ENCODE results near the gene DNAI1. TPM values are rescaled to one million over a fixed set of nuclear protein-coding genes. Genes with fewer than 3 reads are reported as not detected.

The DNAI1 gene
- total and polyA plus RNA-seq, 10 of the 15 experiments (the other 5 are each of a cell fraction or from before 2014, with no cell fraction given) = not detected

DNA sequence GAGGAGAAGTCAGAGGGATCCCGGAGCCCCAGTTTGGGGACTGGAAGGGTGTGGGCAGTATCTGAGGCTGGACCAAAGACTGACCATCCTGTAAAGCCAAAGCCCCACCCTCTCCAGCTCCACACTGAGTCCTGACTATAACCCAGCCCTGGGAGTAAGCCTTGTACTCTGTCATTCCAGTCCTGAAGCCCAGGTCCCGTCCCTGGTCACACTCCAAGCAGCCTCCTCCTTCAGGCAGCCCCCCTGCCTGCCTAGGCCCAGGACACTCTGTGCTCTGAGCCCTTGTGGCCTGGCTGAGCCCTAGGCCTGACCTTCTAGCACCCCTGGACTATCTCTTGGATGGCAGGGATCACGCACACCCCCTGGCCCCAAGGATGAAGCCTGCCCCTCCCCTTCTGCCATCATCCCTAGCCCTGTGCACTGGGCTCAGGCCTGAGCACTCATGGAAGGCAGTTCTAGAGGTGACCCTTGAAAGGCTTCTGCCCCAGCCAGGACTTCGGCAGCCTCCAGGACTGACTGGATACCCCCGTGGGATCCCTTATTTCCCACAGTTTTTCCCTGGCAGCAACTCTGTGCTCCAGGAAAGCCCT, 92.2 kb downstream of the DNAI1 start:
- ChIA-PET RAD21 (ENCODE audit: unreplicated experiment) (no interaction called here), POLR2A (no interaction called here), CTCF (interaction anchor here (1.0 kb wide), 1 partner anchor 53 kb away, joined by 4 read pairs; no protein-coding TSS in a partner anchor), SMC1A (ENCODE audit: uncharacterized antibody, unreplicated experiment) (no interaction called here)
- DNase-seq (ENCODE audit: low read depth, low spot score) (no peak), ATAC-seq (no peak), FAIRE-seq (no peak)
- WGBS (ENCODE audit: insufficient coverage, insufficient replicate concordance, low lambda C conversion rate, missing lambda C conversion rate) = 7% methylated on average over 5 of the region's 5 CpGs
- Histone ChIP-seq H3K4me2 (ENCODE audit: control insufficient read depth, insufficient read depth) (no peak overlapping the region), H4K20me1 (ENCODE audit: control insufficient read depth, insufficient read depth) (peaks cover 8% of the 10 kb centered on the region), H2AFZ (ENCODE audit: control insufficient read depth, low read depth, low read length) (no peak overlapping the region), H3K4me1 (ENCODE audit: control insufficient read depth, insufficient read depth, low read length) (no peaks in the 10 kb centered on the region), H3K79me2 (ENCODE audit: control insufficient read depth, insufficient read depth, low read length) (no peaks in the 10 kb centered on the region), H3K9me3 (replicated peaks; ENCODE audit: control insufficient read depth, insufficient read depth, low read length) (no peaks in the 10 kb centered on the region), H3K27me3 (replicated peaks in 1 of 2; ENCODE audit: control insufficient read depth in 2 of 2, insufficient read depth in 2 of 2, low read length in 1 of 2) (peaks cover 0 to 2% of the 10 kb centered on the region in 2 experiments; a peak in 3 of 4 replicates), H3K36me3 (ENCODE audit: control insufficient read depth in 2 of 2, insufficient read depth in 2 of 2, low read length in 1 of 2) (no peaks in the 10 kb centered on the region), H3K4me3 (no peak overlapping the region), H3K9ac (ENCODE audit: control insufficient read depth, insufficient read depth, low read length) (no peak overlapping the region), H3K27ac (ENCODE audit: control insufficient read depth, insufficient read depth) (no peak overlapping the region)
- no TSS peak for BruUV-seq (replicated peaks)
- in situ Hi-C loops (cut with MboI) (no loop called here), intact Hi-C loops (cut with micrococcal nuclease; ENCODE audit: unreplicated experiment) (no loop called here)
- TF ChIP-seq CHD4 (IDR thresholded peaks at IDR 0.05) (no peak), STAT3 (IDR thresholded peaks at IDR 0.05; ENCODE audit: low read depth, low read length) (no peak), BRCA1 (IDR thresholded peaks at IDR 0.05; ENCODE audit: low read depth, low read length) (no peak), SUPT20H (IDR thresholded peaks at IDR 0.05; ENCODE audit: borderline replicate concordance, control insufficient read depth, low read depth, low read length) (no peak), RBBP5 (conservative IDR thresholded peaks at IDR 0.05) (no peak), ZNF622 (IDR thresholded peaks at IDR 0.05) (no peak), KAT2A (conservative IDR thresholded peaks at IDR 0.05; ENCODE audit: control insufficient read depth, low read depth, low read length) (no peak), TARDBP (IDR thresholded peaks at IDR 0.05; ENCODE audit: borderline replicate concordance) (no peak)
- TF ChIP-seq, protein P1, sequence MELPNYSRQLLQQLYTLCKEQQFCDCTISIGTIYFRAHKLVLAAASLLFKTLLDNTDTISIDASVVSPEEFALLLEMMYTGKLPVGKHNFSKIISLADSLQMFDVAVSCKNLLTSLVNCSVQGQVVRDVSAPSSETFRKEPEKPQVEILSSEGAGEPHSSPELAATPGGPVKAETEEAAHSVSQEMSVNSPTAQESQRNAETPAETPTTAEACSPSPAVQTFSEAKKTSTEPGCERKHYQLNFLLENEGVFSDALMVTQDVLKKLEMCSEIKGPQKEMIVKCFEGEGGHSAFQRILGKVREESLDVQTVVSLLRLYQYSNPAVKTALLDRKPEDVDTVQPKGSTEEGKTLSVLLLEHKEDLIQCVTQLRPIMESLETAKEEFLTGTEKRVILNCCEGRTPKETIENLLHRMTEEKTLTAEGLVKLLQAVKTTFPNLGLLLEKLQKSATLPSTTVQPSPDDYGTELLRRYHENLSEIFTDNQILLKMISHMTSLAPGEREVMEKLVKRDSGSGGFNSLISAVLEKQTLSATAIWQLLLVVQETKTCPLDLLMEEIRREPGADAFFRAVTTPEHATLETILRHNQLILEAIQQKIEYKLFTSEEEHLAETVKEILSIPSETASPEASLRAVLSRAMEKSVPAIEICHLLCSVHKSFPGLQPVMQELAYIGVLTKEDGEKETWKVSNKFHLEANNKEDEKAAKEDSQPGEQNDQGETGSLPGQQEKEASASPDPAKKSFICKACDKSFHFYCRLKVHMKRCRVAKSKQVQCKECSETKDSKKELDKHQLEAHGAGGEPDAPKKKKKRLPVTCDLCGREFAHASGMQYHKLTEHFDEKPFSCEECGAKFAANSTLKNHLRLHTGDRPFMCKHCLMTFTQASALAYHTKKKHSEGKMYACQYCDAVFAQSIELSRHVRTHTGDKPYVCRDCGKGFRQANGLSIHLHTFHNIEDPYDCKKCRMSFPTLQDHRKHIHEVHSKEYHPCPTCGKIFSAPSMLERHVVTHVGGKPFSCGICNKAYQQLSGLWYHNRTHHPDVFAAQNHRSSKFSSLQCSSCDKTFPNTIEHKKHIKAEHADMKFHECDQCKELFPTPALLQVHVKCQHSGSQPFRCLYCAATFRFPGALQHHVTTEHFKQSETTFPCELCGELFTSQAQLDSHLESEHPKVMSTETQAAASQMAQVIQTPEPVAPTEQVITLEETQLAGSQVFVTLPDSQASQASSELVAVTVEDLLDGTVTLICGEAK (IDR thresholded peaks at IDR 0.05; ENCODE audit: borderline replicate concordance) = no peak
- TF ChIP-seq, protein P2, sequence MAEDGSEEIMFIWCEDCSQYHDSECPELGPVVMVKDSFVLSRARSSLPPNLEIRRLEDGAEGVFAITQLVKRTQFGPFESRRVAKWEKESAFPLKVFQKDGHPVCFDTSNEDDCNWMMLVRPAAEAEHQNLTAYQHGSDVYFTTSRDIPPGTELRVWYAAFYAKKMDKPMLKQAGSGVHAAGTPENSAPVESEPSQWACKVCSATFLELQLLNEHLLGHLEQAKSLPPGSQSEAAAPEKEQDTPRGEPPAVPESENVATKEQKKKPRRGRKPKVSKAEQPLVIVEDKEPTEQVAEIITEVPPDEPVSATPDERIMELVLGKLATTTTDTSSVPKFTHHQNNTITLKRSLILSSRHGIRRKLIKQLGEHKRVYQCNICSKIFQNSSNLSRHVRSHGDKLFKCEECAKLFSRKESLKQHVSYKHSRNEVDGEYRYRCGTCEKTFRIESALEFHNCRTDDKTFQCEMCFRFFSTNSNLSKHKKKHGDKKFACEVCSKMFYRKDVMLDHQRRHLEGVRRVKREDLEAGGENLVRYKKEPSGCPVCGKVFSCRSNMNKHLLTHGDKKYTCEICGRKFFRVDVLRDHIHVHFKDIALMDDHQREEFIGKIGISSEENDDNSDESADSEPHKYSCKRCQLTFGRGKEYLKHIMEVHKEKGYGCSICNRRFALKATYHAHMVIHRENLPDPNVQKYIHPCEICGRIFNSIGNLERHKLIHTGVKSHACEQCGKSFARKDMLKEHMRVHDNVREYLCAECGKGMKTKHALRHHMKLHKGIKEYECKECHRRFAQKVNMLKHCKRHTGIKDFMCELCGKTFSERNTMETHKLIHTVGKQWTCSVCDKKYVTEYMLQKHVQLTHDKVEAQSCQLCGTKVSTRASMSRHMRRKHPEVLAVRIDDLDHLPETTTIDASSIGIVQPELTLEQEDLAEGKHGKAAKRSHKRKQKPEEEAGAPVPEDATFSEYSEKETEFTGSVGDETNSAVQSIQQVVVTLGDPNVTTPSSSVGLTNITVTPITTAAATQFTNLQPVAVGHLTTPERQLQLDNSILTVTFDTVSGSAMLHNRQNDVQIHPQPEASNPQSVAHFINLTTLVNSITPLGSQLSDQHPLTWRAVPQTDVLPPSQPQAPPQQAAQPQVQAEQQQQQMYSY (CRISPR knock-in tag; IDR thresholded peaks at IDR 0.05) = no peak
- TF ChIP-seq, protein P3, sequence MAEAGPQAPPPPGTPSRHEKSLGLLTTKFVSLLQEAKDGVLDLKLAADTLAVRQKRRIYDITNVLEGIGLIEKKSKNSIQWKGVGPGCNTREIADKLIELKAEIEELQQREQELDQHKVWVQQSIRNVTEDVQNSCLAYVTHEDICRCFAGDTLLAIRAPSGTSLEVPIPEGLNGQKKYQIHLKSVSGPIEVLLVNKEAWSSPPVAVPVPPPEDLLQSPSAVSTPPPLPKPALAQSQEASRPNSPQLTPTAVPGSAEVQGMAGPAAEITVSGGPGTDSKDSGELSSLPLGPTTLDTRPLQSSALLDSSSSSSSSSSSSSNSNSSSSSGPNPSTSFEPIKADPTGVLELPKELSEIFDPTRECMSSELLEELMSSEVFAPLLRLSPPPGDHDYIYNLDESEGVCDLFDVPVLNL (IDR thresholded peaks at IDR 0.05; ENCODE audit: low read depth, low read length) = no peak

All from GM12878 (cell line).